ENCODE data around the gene PDE3A. TPM values are rescaled to one million over a fixed set of nuclear protein-coding genes. Genes with fewer than 3 reads are reported as not detected.

PDE3A gene
- total RNA-seq, 1 experiment from 2014 or later: 0.12 TPM

- Histone ChIP-seq H3K9me3 (ENCODE audit: control insufficient read depth in 1 of 2, insufficient read depth in 1 of 2, low read depth in 1 of 2, low read length in 2 of 2) (no peaks in the 10 kb centered on the region), H2AFZ (ENCODE audit: low read depth, low read length, poor library complexity, severe bottlenecking) (no peak overlapping the region), H3K36me3 (ENCODE audit: control insufficient read depth in 1 of 2, insufficient read depth in 2 of 2, low read length in 2 of 2) (no peaks in the 10 kb centered on the region), H3K9ac (ENCODE audit: low read length) (no peak overlapping the region), H3K4me1 (ENCODE audit: control insufficient read depth in 1 of 2, insufficient read depth in 2 of 2, low read length in 2 of 2) (peaks cover 6 to 10% of the 10 kb centered on the region in 2 experiments; a peak in 3 of 4 replicates), H4K20me1 (ENCODE audit: insufficient read depth) (no peaks in the 10 kb centered on the region), H3K4me3 (replicated peaks in 1 of 2; ENCODE audit: low read depth in 1 of 2, low read length in 2 of 2) (no peak overlapping the region), H3K79me2 (ENCODE audit: insufficient read depth, low read length) (no peaks in the 10 kb centered on the region), H3K9me2 (ENCODE audit: insufficient read depth) (no peaks in the 10 kb centered on the region), H3K4me2 (ENCODE audit: low read length) (no peak overlapping the region), H3K27ac (ENCODE audit: low read depth, low read length) (no peak overlapping the region), H3K27me3 (ENCODE audit: insufficient read depth, low read length) (no peaks in the 10 kb centered on the region)
- ChIA-PET RAD21 (ENCODE audit: low non-redundant PET in 1 of 2, low total read pairs in 2 of 2, uncharacterized antibody in 2 of 2, unreplicated experiment in 2 of 2) (no interaction called here), CTCF (no interaction called here), POLR2A (no interaction called here)
- intact Hi-C loops (cut with micrococcal nuclease): no loop called here
- BruUV-seq (replicated peaks): no TSS peak
- TF ChIP-seq EZH2 (IDR thresholded peaks at IDR 0.05) (no peak), SP1 (IDR thresholded peaks at IDR 0.05; ENCODE audit: low read depth) (no peak)
- DNase-seq (ENCODE audit: low read depth, low spot score) (no peak), ATAC-seq (no peak)
Measured at GRCh38 chr12:20482491-20483054, 114.2 kb downstream of the PDE3A start.

GRCh38 chr12:20483776-20484175 lies 115.4 kb downstream of the PDE3A start:
- DNase-seq (ENCODE audit: low read depth, low spot score): no peak
- Histone ChIP-seq H3K27ac (ENCODE audit: low read depth, low read length) (no peak overlapping the region), H3K36me3 (ENCODE audit: control insufficient read depth in 1 of 2, insufficient read depth in 2 of 2, low read length in 2 of 2) (no peaks in the 10 kb centered on the region), H2AFZ (ENCODE audit: low read depth, low read length, poor library complexity, severe bottlenecking) (no peak overlapping the region), H4K20me1 (ENCODE audit: insufficient read depth) (no peaks in the 10 kb centered on the region), H3K9me2 (ENCODE audit: insufficient read depth) (no peaks in the 10 kb centered on the region), H3K79me2 (ENCODE audit: insufficient read depth, low read length) (no peaks in the 10 kb centered on the region), H3K9ac (ENCODE audit: low read length) (no peak overlapping the region), H3K4me3 (replicated peaks in 1 of 2; ENCODE audit: low read depth in 1 of 2, low read length in 2 of 2) (no peak overlapping the region), H3K9me3 (ENCODE audit: control insufficient read depth in 1 of 2, insufficient read depth in 1 of 2, low read depth in 1 of 2, low read length in 2 of 2) (no peaks in the 10 kb centered on the region), H3K4me2 (ENCODE audit: low read length) (no peak overlapping the region), H3K4me1 (ENCODE audit: control insufficient read depth in 1 of 2, insufficient read depth in 2 of 2, low read length in 2 of 2) (peaks cover 6 to 10% of the 10 kb centered on the region in 2 experiments; a peak in 3 of 4 replicates), H3K27me3 (ENCODE audit: insufficient read depth, low read length) (no peaks in the 10 kb centered on the region)
- intact Hi-C loops (cut with micrococcal nuclease): no loop called here
- CTCF ChIA-PET: interaction anchor here (0.9 kb wide), 1 partner anchor 65 kb away, joined by 3 read pairs; no protein-coding TSS in a partner anchor
- POLR2A ChIA-PET: no interaction called here
- RAD21 ChIA-PET (ENCODE audit: low non-redundant PET in 1 of 2, low total read pairs in 2 of 2, uncharacterized antibody in 2 of 2, unreplicated experiment in 2 of 2): no interaction called here
- TF ChIP-seq JUND (IDR thresholded peaks at IDR 0.05) (no peak), FOSL1 (IDR thresholded peaks at IDR 0.05; ENCODE audit: low read depth) (no peak), ZBTB33 (IDR thresholded peaks at IDR 0.05; ENCODE audit: extremely low read depth, insufficient replicate concordance, low read length) (no peak), ELF1 (IDR thresholded peaks at IDR 0.05; ENCODE audit: borderline replicate concordance, low read depth) (no peak), SRF (IDR thresholded peaks at IDR 0.05; ENCODE audit: low read depth) (no peak)
- BruUV-seq (replicated peaks): no TSS peak
- ATAC-seq: no peak

Data from HCT116 (cell line).